Right renal cortex interstitium (tissue), 3 donors: ENCODE measurements around the gene BECN2. TPM values are rescaled to one million over a fixed set of nuclear protein-coding genes. Genes with fewer than 3 reads are reported as not detected.

Source experiments
- polyA plus RNA-seq, 3 donors: library from polyadenylated mRNA; unstranded; fragments of 120-200 nt; gene quantifications; one replicate each; pipeline ENCODE4 v1.2.1, GENCODE V29; 2013; ENCODE audit not compliant: insufficient read length in 3 of 3

Gene BECN2
- polyA plus RNA-seq, 3 donors, result not detected

Other genes starting within 250 kb of the BECN2 start
- gene EXO1, start 109.6 kb upstream of the BECN2 start, polyA plus RNA-seq, result 10 to 100 TPM; 10.0 to 14.6 (median 13.0) TPM
- 1 to 10 TPM in 2 of 3 donors, under 1 TPM in 1; 0.86 to 1.3 (median 1.1) TPM for gene MAP1LC3C, start 41.3 kb downstream of the BECN2 start, polyA plus RNA-seq